SK-N-MC (cell line): ENCODE results near the gene STYX.

Experiments
- DNase-seq: peaks from one replicate; pipeline ENCODE4 v3.0.0-alpha.2; 2011; ENCODE audit warnings: low read depth, low spot score
- H3K27ac ChIP-seq: fragments of 200-600 bp; sonication (generic); 2 replicates; pipeline ENCODE4 v1.5.1; 2016; ENCODE audit warnings: mixed run types
- H3K36me3 ChIP-seq: fragments of 200-600 bp; sonication (generic); 2 replicates; pipeline ENCODE4 v1.6.1; 2017; ENCODE audit warnings: antibody characterized with exemption, low read length, mixed read lengths; ENCODE audit not compliant: insufficient read depth
- H3K4me3 ChIP-seq: fragments of 200-600 bp; sonication (generic); 2 replicates; pipeline ENCODE4 v1.5.1; 2016
- H3K9ac ChIP-seq: fragments of 200-600 bp; sonication (generic); 2 replicates; pipeline ENCODE4 v1.8.0; 2017; ENCODE audit warnings: mixed run types, mixed read lengths; ENCODE audit not compliant: insufficient read length
- H3K9me3 ChIP-seq: fragments of 200-600 bp; sonication (generic); 2 replicates; pipeline ENCODE4 v1.6.1; 2017; ENCODE audit warnings: low read depth, mild to moderate bottlenecking, antibody characterized with exemption, low read length, moderate library complexity, mixed read lengths
- EZH2 ChIP-seq: fragments of 200-600 bp; sonication (generic); IDR thresholded peaks from one replicate; pipeline ENCODE4 v1.6.1; 2017; ENCODE audit warnings: antibody characterized with exemption
- FOXP2 ChIP-seq: optimal IDR thresholded peaks from 2 replicates; pipeline ENCODE3; 2011; ENCODE audit warnings: mild to moderate bottlenecking, moderate library complexity; ENCODE audit not compliant: insufficient read depth; ENCODE audit errors: extremely low read length, control extremely low read depth
- POLR2AphosphoS5 ChIP-seq: IDR thresholded peaks from 2 replicates; pipeline ENCODE4 v1.6.1; 2012; ENCODE audit warnings: mild to moderate bottlenecking, low read depth, low read length, borderline replicate concordance

Gene STYX

GRCh38 chr14:52694761-52695480 is 35.0 kb upstream of the STYX start:
- TF ChIP-seq FOXP2 (no peak), POLR2AphosphoS5 (no peak), EZH2 (no peak)
- H3K9ac ChIP-seq = peak overlapping the region; percentile 81
- H3K27ac ChIP-seq = no peak overlapping the region
- DNase-seq = no peak
- H3K4me3 ChIP-seq = peak overlapping the region; percentile 93
- no peaks in the 10 kb centered on the region for H3K36me3 ChIP-seq
- H3K9me3 ChIP-seq = no peaks in the 10 kb centered on the region

GRCh38 chr14:52695481-52696091 is 34.4 kb upstream of the STYX start, which contains the start of gene ERO1A:
Gene ERO1A, minus strand, starts transcription at chr14:52695558. Its CDS starts 77 bp downstream, at chr14:52695481.
- Histone ChIP-seq H3K27ac (no peak within 1 kb of the TSS), H3K9ac (peak within 1 kb of the TSS; percentile 81), H3K9me3 (no peaks in the 10 kb centered on the region), H3K4me3 (peak within 1 kb of the TSS; percentile 93), H3K36me3 (no peaks in the 10 kb centered on the region)
- DNase-seq = no peak
- TF ChIP-seq POLR2AphosphoS5 (peak; percentile 56), FOXP2 (no peak)

GRCh38 chr14:52700701-52701172 is 29.2 kb upstream of the STYX start:
- Histone ChIP-seq H3K9ac (no peak overlapping the region), H3K36me3 (no peaks in the 10 kb centered on the region), H3K4me3 (no peak overlapping the region), H3K9me3 (no peaks in the 10 kb centered on the region), H3K27ac (0 out of 2 replicates have a peak overlapping the region, but pooled peaks have one; percentile 19)
- TF ChIP-seq FOXP2 = no peak
- DNase-seq = no peak

- no peak for DNase-seq
- Histone ChIP-seq H3K4me3 (no peak overlapping the region), H3K27ac (0 out of 2 replicates have a peak overlapping the region, but pooled peaks have one; percentile 19)
Observed at GRCh38 chr14:52701223-52701622, 28.7 kb upstream of the STYX start.

GRCh38 chr14:52703225-52703624 is 26.7 kb upstream of the STYX start:
- no peak for TF ChIP-seq EZH2
- TF ChIP-seq FOXP2 = no peak
- no peak for TF ChIP-seq POLR2AphosphoS5
- Histone ChIP-seq H3K36me3 (peaks cover 2% of the 10 kb centered on the region), H3K9me3 (no peaks in the 10 kb centered on the region), H3K9ac (no peak overlapping the region), H3K27ac (no peak overlapping the region), H3K4me3 (no peak overlapping the region)
- no peak for DNase-seq

More at GRCh38 chr14:52701223-52701622, 28.7 kb upstream of the STYX start:
- TF ChIP-seq FOXP2 = no peak
- TF ChIP-seq POLR2AphosphoS5 = no peak
- no peak for TF ChIP-seq EZH2
- Histone ChIP-seq H3K9ac (no peak overlapping the region), H3K9me3 (no peaks in the 10 kb centered on the region), H3K36me3 (no peaks in the 10 kb centered on the region)

- no peak for TF ChIP-seq EZH2
- TF ChIP-seq FOXP2 = no peak
- TF ChIP-seq POLR2AphosphoS5 = no peak
- Histone ChIP-seq H3K9me3 (no peaks in the 10 kb centered on the region), H3K4me3 (no peak overlapping the region), H3K27ac (no peak overlapping the region), H3K36me3 (peaks cover 6% of the 10 kb centered on the region), H3K9ac (no peak overlapping the region)
- DNase-seq = no peak
Observed at GRCh38 chr14:52703664-52704063, 26.3 kb upstream of the STYX start.

GRCh38 chr14:52706286-52706685 is 23.7 kb upstream of the STYX start:
- peaks cover 32% of the 10 kb centered on the region for H3K36me3 ChIP-seq
- peak overlapping the region; percentile 83; the same call in 1 of the 2 replicates for H3K27ac ChIP-seq

More at GRCh38 chr14:52706286-52706685, 23.7 kb upstream of the STYX start:
- no peak for TF ChIP-seq EZH2
- TF ChIP-seq FOXP2 = no peak
- no peak for TF ChIP-seq POLR2AphosphoS5
- Histone ChIP-seq H3K9me3 (no peaks in the 10 kb centered on the region), H3K4me3 (peak overlapping the region; percentile 100), H3K9ac (peak overlapping the region; percentile 99)
- DNase-seq = no peak
